DOHH2 (cell line): ENCODE measurements around the gene MBOAT1.

Experiments
- H3F3A ChIP-seq: fragments of 200-600 bp; sonication (generic), shearing (Covaris generic); 2 replicates; pipeline ENCODE4 v1.6.0; 2016; ENCODE audit warnings: antibody characterized with exemption, mild to moderate bottlenecking; ENCODE audit not compliant: control insufficient read depth, insufficient read depth
- H3K27ac ChIP-seq: fragments of 200-600 bp; sonication (generic); 2 replicates; pipeline ENCODE4 v1.5.1; 2014; ENCODE audit warnings: low read depth, mild to moderate bottlenecking, low read length, moderate library complexity
- H3K27me3 ChIP-seq: fragments of 200-600 bp; sonication (generic); 2 replicates; pipeline ENCODE4 v1.6.1; 2014; ENCODE audit warnings: mild to moderate bottlenecking, low read length, mixed read lengths; ENCODE audit not compliant: control insufficient read depth
- H3K36me3 ChIP-seq: fragments of 200-600 bp; sonication (generic); 2 replicates; pipeline ENCODE4 v1.6.1; 2014; ENCODE audit warnings: mild to moderate bottlenecking, low read length, moderate library complexity, mixed read lengths; ENCODE audit not compliant: control insufficient read depth
- H3K4me1 ChIP-seq: fragments of 200-600 bp; sonication (generic); 2 replicates; pipeline ENCODE4 v1.6.1; 2014; ENCODE audit warnings: mild to moderate bottlenecking, low read length, mixed read lengths; ENCODE audit not compliant: control insufficient read depth
- H3K4me2 ChIP-seq: fragments of 200-600 bp; sonication (generic); 2 replicates; pipeline ENCODE4 v1.6.0; 2014; ENCODE audit warnings: mild to moderate bottlenecking, low read length, moderate library complexity
- H3K4me3 ChIP-seq: fragments of 200-600 bp; sonication (generic); 2 replicates; pipeline ENCODE4 v1.5.1; 2014; ENCODE audit warnings: mild to moderate bottlenecking, low read length, mixed read lengths
- H3K79me2 ChIP-seq: fragments of 200-600 bp; sonication (generic); 2 replicates; pipeline ENCODE4 v1.6.1; 2014; ENCODE audit warnings: mild to moderate bottlenecking, low read length, mixed read lengths; ENCODE audit not compliant: control insufficient read depth
- H3K9me2 ChIP-seq: fragments of 200-600 bp; sonication (generic); replicated peaks from 2 replicates; pipeline ENCODE4 v1.6.1; 2014; ENCODE audit warnings: mild to moderate bottlenecking, low read length, mixed read lengths; ENCODE audit not compliant: control insufficient read depth
- H3K9me3 ChIP-seq: fragments of 200-600 bp; sonication (generic); 2 replicates; pipeline ENCODE4 v1.6.1; 2014; ENCODE audit warnings: antibody characterized with exemption, low read length, mixed read lengths; ENCODE audit not compliant: control insufficient read depth, insufficient read depth
- H4K20me1 ChIP-seq: fragments of 200-600 bp; sonication (generic); 2 replicates; pipeline ENCODE4 v1.6.0; 2014; ENCODE audit warnings: low read depth, mild to moderate bottlenecking, antibody characterized with exemption, low read length, moderate library complexity; ENCODE audit not compliant: control insufficient read depth, insufficient read depth
- EZH2phosphoT487 ChIP-seq: fragments of 200-600 bp; sonication (generic); IDR thresholded peaks from 2 replicates; pipeline ENCODE4 v1.6.1; 2017; ENCODE audit warnings: borderline replicate concordance, mild to moderate bottlenecking, antibody characterized with exemption, low read length, moderate library complexity, mixed read lengths
- TF ChIP-seq, protein P1 (sequence below): fragments of 200-600 bp; sonication (generic); IDR thresholded peaks from one replicate; pipeline ENCODE4 v1.5.1; 2014; ENCODE audit warnings: antibody characterized with exemption, mild to moderate bottlenecking, low read depth, low read length; ENCODE audit not compliant: poor library complexity, severe bottlenecking

MBOAT1 gene

DNA sequence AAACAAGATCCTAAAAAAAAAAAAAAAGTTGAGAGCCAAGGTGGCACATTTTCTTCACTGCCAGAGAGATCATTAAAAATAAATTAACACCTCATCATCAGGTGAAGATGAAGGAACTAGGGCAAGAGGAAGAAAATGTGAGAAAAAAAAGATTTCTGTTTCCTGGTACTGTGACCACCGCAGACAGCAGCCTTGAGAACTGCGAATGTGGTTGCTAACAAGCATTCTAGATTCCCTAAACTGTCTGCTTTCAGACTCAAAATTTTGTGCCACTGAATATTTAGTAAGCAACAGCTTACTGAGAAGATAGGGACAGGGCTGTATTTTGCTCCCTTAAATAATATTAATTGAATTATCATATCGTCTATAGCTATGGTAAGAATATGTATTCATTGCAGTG lies 24.1 kb upstream of the MBOAT1 start:
- no peaks in the 10 kb centered on the region for H3K4me1 ChIP-seq
- H3F3A ChIP-seq = no peaks in the 10 kb centered on the region
- no peak for TF ChIP-seq EZH2phosphoT487
- TF ChIP-seq, protein P1, sequence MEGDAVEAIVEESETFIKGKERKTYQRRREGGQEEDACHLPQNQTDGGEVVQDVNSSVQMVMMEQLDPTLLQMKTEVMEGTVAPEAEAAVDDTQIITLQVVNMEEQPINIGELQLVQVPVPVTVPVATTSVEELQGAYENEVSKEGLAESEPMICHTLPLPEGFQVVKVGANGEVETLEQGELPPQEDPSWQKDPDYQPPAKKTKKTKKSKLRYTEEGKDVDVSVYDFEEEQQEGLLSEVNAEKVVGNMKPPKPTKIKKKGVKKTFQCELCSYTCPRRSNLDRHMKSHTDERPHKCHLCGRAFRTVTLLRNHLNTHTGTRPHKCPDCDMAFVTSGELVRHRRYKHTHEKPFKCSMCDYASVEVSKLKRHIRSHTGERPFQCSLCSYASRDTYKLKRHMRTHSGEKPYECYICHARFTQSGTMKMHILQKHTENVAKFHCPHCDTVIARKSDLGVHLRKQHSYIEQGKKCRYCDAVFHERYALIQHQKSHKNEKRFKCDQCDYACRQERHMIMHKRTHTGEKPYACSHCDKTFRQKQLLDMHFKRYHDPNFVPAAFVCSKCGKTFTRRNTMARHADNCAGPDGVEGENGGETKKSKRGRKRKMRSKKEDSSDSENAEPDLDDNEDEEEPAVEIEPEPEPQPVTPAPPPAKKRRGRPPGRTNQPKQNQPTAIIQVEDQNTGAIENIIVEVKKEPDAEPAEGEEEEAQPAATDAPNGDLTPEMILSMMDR = no peak
- no peaks in the 10 kb centered on the region for H3K27me3 ChIP-seq
- H3K9me3 ChIP-seq = no peaks in the 10 kb centered on the region
- no peak overlapping the region for H3K27ac ChIP-seq
- H3K36me3 ChIP-seq = no peaks in the 10 kb centered on the region
- H4K20me1 ChIP-seq = no peaks in the 10 kb centered on the region
- H3K4me2 ChIP-seq = no peak overlapping the region
- no peaks in the 10 kb centered on the region for H3K79me2 ChIP-seq
- H3K4me3 ChIP-seq = no peak overlapping the region
- H3K9me2 ChIP-seq = no peaks in the 10 kb centered on the region

DNA sequence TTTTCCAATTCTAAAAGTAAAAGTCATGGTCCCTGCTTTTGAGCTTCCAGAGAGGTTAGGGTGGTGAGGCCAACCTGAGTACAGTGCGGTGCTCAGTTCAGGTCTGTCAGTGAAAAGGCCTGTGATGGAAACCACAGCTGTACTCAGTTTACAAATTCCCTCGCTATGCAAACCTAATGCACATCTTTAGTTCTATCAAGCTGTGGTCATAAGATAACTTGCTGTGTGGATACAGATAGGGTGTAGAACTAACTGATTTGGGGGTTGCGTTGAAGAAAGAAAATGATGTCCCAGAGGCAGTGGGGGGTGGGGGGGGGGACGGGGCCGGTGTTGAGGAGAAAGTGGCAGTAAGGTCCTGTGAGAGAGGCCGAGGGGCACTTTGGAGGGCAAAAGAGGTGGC lies 22.8 kb upstream of the MBOAT1 start:
- Histone ChIP-seq H3F3A (no peaks in the 10 kb centered on the region), H3K9me2 (no peaks in the 10 kb centered on the region), H3K4me2 (no peak overlapping the region), H3K79me2 (no peaks in the 10 kb centered on the region), H3K4me3 (no peak overlapping the region), H3K27ac (no peak overlapping the region), H3K27me3 (no peaks in the 10 kb centered on the region), H3K4me1 (no peaks in the 10 kb centered on the region), H3K36me3 (no peaks in the 10 kb centered on the region), H4K20me1 (no peaks in the 10 kb centered on the region), H3K9me3 (no peaks in the 10 kb centered on the region)
- no peak for TF ChIP-seq EZH2phosphoT487
- TF ChIP-seq, protein P1 = no peak

DNA sequence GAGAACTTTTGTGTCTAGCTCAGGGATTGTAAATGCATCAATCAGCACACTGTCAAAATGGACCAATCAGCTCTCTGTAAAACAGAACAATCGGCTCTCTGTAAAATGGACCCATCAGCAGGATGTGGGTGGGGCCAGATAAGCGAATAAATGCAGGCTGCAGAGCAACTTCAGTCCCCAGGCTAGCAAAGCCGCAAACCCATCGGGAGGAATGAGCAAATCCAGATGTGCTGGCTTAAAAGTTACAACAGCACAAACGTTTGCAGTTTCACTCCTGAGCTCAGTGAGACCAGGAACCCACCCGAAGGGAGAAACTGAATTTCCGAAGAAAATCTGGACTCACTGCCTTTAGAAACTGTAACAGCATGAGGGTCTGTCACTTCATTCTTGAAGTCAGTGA lies 21.9 kb upstream of the MBOAT1 start:
- TF ChIP-seq, protein P1 = no peak
- TF ChIP-seq EZH2phosphoT487 = no peak
- no peaks in the 10 kb centered on the region for H3K79me2 ChIP-seq
- H3K4me1 ChIP-seq = no peaks in the 10 kb centered on the region
- no peaks in the 10 kb centered on the region for H4K20me1 ChIP-seq
- no peak overlapping the region for H3K27ac ChIP-seq
- no peak overlapping the region for H3K4me3 ChIP-seq
- no peaks in the 10 kb centered on the region for H3K27me3 ChIP-seq
- H3F3A ChIP-seq = no peaks in the 10 kb centered on the region
- no peaks in the 10 kb centered on the region for H3K36me3 ChIP-seq
- no peak overlapping the region for H3K4me2 ChIP-seq
- no peaks in the 10 kb centered on the region for H3K9me3 ChIP-seq
- no peaks in the 10 kb centered on the region for H3K9me2 ChIP-seq
